8988T (cell line): Measurements from ENCODE around the gene RPUSD1.
"Not testable (repeated sequence)": the region's sequence is repeated elsewhere in the genome, so short reads cannot be mapped to it uniquely, and the experiment has no call there.

ENCODE experiments used
- DNase-seq: peaks from one replicate; pipeline ENCODE4 v3.0.0; 2011

The RPUSD1 gene

DNA sequence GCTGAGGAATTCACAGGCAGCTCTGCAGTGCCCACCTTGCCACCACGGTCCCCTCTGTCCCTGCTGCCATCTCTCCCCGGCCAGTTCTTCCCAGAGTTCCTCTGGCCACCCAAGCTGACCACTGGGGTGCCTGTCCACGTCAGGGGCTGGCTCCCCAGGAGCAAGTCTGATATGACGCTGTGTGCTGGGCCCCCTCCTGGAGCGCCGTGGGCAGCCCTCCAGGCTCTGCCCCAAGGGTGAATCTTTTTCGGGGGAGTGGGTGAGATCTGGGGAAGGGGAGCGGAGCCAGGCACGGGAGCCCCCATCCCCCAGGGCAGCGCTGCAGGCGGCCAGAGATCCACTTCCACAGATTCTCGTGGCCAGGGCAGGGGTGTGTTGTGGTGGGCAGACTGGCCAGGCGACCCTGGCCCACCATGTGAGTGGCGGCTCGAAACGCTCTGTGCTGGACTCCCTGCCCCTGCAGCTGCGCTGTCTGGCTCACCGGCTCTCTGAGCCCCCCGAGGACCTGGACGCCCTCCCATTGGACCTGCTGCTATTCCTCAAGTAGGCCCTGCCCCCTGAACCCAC is 23.9 kb downstream of the RPUSD1 start:
- no peak for DNase-seq

DNA sequence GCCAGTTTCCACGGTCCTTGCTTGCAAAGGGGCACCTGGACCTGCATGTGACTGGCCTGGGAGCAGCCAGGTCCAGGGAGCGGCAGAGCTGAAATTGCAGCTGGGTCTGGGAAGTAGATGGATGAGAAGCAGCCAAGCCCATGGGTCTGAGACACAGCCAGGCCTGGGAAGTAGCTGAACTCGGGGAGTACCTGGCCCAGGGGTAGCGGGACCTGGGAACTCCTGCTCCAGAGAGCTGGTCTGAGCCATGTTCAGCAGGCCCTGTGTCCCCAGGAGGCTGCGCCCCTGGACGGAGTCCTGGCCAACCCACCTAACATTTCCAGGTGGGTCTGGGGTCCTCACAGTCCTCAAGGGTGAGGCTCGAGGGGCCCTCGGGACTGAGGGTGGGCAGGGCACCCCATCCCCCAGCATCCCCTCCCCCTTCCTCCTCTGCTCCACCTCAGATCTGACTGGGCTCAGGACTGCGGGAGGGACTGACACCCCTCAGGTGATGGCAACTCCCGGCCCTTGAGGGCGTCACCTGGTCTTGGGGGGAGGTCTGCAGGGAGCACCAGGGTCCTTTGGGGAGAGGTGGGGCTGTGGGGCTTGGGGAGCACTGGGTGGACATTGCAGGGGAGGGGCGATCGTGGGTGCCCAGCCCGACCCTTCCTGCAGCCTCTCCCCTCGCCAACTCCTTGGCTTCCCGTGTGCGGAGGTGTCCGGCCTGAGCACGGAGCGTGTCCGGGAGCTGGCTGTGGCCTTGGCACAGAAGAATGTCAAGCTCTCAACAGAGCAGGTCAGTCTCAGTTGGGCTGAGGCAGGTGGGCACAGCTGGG is 24.6 kb downstream of the RPUSD1 start:
- no peak for DNase-seq

DNA sequence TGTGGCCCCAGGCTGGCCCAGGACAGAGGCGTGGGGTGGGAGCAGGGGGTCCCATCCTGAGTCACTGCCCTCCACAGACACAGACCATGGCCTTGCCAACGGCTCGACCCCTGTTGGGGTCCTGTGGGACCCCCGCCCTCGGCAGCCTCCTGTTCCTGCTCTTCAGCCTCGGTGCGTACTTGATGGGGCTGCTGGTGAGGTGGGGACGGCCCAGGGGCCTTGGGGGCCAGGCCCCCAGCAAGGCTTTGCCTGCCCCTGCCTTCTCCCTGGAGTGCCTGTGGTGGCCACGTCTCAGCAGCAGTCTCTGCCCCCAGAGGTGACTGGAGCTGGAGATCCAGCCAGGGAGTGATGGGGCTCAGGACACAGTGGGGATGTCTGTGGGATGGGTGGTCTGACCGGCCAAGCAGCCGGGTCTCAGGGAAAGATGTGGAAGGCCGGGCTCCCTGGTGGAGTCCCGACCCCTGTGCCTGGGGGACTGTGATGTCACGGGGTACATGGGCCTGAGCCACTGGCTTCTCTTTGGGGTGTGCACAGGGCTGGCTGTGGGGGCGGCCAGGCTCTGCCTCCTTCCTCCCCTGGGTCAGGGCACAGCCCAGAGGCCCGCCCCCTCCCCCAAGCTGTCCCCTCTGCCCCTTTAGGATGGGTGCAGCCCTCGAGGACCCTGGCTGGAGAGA is 25.4 kb downstream of the RPUSD1 start:
- no peak for DNase-seq

DNA sequence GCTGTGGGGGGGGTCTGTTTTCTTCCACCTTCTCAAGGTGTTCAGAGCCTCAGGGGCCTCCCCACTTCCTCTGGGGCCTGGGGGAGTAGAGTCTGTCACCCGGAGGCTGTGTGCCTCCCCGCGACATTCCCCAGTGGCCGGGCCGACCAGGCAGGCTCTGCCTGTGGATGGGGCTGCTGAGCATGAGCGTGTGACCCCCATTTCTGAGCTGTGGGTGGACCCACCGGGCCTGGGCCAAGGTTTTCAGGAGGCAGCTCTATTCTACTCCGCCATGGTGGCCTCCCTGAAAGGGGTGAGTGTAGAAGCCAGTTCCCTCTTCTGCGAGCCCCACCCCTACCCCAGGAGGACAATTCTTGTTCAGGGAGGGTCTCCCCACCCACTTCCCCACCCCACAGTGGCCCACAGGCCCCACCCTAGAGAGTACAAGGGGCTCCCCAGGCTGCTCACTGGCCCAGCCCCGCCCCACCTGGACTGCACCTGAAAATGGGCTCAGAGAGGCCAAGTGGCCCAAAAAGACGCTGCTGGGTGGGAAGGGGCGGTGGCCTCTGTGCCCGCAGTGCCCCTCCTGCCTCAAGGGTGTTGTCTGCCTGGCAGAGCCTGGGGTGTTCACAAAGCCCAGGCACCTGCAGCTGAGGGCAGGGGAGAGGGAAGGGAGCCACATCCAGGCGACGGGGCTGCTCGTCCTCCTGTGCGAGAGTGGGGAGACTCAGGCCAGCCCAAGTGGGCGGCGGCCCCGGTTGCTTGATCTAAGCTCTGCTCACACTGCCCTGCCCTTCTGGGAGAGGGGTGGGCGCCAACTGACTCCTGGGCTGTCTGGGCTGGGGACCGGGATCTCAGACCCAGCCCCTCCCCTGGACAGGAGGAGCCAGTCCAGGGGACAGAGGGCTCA is 26.3 kb downstream of the RPUSD1 start:
- no peak for DNase-seq

DNA sequence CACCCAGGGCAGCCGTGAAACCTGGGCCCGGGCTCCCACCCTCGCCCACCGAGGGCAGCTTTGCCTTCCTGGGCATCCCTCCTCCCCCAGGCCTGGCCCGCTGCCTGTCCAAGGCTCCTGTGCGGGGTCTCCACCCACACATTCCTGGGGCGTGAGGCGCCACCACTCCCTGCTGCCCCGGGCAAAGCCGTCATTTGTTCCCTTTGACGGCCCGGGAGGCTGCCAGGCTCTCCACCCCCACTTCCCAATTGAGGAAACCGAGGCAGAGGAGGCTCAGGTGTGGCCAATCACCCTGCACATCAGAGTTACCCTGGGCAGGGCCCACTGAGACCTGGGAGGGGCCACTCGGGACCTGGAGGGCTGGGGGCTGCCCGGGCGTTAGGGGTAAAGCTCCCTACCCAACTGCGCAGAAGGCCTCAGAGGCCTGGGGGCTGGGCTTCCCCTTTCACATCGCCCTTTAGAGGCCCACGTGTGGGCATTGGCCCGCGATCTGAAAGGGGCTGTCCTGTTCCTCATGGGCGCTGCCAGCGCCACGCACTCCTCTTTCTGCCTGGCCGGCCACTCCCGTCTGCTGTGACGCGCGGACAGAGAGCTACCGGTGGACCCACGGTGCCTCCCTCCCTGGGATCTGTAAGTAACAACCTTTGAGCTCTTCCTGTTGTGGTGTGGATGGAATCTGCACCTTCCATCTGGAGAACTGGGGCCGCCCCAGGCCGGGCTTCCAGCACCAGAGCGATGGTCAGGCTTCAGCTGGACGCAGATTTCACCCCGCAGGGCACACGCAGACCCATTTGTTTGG is 27.4 kb downstream of the RPUSD1 start, which contains the start of gene MSLN:
Gene MSLN, plus strand, starts transcription at position 190 of the 799 bp plus-strand sequence. CDS start 1,947 bp downstream, outside the sequence.
- no peak for DNase-seq

DNA sequence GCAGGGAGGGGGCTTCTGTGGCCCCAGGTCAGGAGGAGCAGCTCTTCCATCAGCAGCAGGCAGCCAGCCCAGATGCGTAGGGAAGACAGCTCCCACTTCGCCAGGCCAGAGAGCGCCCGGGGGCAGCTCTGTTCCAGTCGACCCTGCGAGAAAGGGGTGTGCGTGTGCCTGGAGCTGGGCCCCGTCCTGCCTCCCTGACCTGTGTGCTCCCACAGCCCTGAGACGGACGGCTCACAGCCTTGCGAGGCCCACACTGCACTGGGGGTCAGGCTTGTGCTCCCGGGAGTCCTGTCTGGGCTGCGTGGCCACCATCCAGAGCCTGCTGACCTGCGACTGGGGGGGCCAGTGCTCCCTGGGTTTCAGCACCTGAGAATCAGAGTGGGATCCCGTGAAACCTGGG is 28.1 kb downstream of the RPUSD1 start:
- DNase-seq, result no peak

DNA sequence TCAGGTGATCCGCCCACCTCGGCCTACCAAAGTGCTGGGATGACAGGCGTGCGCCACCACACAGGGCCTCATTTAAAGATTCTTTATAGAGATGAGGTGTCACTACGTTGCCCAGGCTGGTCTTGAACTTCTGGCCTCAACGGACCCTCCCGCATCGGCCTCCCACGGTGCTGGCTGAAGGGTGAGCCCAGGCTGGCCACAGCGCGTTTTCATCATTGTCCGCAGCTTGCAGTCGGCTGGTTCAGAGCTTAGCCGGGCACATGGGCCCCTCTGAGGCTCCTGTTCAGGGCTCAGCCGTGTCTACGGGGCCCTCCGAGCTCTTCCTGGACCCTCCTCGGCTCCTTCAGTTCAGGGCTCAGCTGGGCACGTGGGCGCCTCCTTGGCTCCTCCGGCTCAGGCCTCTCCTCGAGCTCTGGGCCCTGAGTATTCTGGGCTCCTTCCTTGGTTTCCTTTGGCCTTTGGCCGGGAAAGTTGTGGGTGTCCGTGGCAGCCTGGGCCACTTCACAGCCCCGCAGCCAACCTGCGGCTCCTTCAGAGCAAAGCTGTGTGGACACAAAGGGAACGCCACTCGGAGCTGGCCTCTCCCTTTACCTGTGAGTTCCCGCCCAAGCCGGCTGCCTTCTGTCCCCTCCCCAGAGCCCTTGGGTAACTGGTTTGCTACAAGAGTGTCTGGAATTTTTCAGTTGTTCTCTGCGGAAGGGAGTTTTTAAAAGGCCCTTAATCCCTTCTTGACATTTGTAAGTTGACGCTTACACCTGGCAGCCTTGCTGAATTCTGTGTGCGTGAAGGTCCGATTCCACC is 28.9 kb downstream of the RPUSD1 start:
- DNase-seq, result no peak

DNA sequence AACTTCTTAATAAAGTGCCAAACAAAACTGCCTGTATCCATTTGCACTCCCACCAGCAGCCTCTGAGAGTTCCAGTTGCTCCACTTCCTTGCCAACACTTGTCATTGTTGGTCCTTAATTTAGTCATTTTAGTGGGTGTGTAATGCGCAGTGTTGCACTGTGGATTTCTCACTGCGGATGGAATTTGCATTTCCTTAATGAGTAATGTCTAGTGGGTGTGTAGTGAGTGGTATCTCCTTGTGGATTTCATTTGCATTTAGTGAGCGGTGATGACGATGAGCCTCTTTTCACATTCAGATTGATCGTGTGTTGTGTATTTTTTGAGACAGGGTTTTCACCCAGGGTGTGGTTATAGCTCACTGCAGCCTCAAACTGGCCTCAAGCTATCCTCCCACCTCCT is 31.8 kb downstream of the RPUSD1 start:
- DNase-seq, result no peak

DNA sequence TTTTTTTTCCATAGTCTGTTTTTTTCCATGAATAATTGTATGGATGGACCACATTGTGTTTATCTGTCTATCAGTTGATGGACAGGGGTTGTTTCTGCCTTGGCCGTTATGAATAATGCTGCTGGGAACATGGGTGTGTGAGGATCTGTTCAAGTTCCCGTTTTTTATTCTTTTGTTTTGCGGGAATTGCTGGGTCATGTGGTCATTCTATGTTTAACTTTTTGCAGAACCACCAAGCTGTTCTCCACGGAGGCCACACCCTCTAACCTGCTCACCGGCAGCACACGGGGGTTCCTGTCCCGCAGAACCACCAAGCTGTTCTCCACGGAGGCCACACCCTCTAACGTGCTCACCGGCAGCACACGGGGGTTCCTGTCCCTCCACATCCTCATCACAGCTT is 33.5 kb downstream of the RPUSD1 start:
- no peak for DNase-seq

DNA sequence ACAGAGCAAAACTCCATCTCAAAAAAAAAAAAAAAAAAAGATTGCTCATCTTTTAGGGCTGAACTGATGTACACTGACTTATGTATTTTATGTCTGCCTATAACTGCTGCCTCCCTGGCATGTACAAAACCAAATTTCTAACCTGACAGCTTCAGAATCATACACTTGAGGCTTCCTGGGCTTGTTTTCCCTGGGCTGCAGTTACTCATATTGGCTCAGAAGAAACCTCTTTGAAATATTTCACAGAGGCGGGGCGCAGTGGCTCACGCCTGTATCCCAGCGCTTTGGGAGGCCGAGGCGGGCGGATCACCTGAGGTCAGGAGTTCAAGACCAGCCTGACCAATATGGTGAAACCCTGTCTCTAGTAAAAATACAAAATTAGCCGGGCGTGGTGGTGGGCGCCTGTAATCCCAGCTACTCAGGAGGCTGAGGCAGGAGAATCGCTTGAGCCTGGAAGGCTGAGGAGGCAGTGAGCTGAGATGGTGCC is 34.0 kb downstream of the RPUSD1 start:
- not testable (repeated sequence) for DNase-seq

DNA sequence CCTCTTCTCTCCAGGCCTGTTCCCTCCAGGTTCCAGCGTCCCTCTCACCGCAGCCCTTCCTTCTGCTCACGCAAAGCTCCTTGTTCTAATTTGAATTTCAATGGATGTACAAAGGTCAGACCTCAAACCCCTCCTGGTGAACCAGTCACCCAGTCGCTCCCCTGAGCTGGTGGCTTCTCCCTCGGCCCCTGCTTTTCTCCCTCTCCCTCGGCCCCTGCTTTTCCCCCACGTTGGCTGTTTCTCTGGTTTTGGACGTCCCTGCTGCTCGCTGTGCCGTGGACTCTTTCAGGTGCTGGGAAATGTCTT is 36.2 kb downstream of the RPUSD1 start:
- DNase-seq, result no peak

DNA sequence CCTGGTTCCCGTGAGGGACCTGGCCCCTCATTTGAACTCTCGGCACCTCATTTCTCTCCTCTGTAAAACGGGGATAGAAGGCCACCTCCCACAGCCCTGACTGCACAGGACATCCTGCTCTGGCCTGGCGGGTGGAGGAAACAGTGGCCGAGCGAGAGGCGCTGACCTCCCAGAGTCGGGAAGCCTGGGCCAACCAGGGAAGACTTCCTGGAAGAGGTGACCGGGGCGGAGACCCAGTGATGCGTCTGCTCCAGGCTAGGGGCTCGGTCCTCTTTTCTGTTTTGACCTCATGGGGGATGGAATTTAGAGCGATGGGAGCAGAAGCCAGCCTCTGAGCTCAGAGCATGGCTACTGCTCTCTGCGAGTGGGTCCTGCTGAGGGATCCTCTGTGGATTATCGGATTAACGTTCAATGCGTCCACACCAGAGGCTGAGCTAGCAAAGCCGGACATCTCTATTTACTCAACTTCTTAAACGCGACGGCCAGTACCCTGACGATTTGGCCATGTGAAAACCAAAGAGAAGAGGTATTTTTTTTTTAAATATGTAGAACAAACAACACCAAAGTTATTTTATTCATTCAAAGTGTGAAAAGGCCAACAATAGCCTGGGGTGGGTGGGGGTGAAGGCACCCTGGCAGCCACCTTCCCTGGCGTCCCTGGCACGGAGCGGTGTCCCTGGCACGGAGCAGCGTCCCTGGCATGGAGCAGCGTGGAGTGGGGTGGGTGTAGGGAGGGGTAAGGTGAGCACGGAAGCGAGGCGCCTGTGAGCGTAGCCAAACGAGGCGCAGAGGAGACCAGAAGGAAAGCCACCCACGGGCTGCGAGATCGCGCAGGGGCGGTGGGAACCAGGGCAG is 36.8 kb downstream of the RPUSD1 start:
- DNase-seq, result no peak

DNA sequence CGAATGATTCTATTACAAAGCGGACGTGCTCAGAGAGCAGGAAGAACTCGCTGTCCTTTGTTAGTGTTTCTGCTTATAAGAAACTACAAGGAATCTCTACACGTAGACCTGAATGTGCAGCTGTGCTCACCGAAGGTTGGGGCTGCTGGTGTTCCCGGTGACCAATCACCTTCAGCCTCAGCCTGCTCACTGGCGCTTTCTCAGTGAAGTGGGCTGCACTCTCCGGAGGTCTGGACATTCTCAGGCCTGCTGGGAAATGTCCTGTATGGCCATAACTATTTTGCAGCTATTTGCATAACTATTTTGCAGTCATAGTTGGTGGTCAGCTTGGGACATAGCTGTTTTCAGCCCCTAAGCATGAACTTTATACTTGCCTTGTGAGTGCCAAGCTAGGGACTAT is 37.7 kb downstream of the RPUSD1 start:
- DNase-seq, result no peak

DNA sequence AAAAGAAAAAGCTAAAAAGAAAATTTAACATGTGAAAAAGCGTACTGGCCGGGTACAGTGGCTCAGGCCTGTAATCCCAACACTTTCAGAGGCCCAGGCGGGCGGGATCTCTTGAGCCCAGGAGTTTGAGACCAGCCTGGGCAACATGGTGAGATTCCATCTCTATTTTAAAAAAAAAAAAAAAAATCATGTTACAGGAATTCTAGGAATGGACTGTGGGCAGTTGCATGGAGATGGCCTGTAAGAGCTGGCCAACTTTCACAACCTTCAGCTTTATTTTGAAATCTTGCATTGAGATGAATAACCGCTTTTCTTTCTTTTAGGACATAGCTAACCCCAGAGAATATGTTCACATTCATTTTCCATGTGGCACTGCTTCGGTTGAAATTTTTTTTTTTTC is 39.2 kb downstream of the RPUSD1 start:
- no peak for DNase-seq

DNA sequence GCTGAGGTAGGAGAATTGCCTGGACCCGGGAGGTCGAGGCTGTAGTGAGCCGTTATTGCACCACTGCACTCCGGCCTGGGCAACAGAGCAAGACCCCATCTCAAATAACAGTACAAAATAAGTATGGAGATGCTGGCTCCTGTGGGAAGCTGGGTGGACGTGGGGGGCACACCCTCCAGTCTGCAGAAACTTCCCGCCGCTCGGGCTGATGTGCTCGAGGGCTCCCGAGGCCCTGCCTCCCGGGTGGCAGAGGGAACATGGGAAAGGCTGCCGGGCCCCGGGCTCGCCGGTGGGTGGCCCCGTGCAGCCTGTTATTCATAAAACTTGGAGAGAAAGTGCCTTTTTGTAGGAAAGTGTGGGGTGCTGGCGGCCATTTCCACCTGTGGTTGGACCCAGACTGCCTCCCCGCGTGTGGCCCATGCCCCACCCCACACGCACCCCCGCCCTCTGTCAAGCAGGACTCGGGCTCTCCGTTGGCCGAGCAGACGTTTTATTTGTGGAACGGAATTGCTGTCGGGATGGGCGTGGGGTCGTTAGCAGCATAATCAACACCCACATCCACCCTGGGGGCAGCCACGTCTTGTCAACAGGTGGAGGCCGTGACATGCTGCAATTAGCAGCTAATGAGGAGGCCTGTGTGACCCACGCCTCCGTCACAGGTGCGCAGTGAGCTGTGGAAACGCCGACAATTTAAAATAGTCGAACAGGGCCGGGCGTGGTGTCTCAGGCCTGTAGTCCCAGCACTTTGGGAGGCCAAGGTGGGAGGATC is 40.0 kb downstream of the RPUSD1 start:
- DNase-seq, result no peak

DNA sequence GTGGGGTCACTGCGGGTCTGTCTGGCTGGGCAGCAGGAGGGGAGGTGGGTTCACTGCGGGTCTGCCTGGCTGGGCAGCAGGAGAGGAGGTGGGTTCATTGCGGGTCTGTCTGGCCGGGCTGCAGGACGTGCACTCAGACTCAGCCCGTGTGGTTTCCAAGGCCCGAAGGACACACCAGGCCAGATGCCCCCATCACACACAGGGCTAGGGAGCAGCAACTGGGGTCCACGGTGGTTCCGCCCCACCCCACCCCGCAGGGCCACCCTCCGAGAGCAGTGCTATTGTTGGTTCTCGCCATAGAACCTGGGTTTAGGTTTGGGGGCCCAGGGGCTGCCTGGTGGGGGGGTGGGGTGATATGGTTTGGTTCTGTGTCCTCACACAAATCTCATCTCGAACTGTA is 41.5 kb downstream of the RPUSD1 start:
- no peak for DNase-seq

DNA sequence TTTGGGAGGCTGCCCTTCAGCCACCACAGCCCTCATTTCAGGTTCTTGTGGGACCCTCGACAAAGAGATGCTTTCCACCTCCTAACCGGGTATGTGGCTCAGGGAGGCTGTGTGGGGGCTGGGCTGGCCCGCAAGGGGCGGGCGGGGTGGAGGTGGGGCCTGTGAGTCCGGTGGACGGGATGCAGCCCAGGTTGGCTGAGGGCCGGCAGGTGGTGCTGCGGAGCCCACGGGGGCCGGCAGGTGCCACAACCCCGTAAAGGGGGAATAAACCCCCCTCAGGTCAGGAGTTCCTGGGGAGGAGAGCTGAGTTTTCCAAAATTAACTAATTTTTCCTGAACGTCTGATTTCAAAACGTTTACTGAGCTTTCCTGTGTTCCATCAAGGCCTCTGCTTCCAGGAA is 42.4 kb downstream of the RPUSD1 start:
- DNase-seq, result no peak

DNA sequence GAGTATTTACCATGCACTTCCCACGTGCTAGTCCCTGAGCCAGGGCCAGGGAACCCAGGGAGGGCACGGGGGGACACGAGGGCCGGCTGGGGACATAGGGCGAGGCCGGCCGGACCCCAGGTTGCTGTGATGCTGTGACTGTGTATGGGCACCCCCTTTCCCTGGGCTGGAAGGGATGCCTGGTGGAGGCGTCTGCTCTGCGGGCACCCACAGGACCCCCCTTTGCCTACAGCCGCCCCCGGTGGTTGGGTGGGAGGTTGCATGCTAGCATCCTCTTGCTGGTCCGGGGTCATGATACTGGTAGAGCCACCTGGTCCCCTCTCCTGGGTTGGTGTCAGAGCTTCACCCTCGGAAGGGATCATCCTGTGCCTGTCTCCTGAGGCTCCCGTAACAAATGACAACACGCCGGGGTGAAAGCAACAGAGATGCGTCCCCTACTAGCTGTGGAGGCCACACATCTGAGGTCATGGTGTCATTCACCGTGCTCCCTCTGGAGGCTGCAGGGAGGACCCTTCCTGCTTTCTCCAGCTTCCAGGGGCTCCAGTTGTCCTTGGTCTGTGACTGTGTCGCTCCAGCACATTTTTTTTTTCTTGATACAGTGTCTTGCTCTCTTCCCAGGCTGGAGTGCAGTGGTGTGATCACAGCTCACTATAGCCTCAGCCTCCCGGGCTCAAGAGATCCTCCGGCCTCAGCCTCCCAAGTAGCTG is 44.2 kb downstream of the RPUSD1 start:
- DNase-seq, result no peak

DNA sequence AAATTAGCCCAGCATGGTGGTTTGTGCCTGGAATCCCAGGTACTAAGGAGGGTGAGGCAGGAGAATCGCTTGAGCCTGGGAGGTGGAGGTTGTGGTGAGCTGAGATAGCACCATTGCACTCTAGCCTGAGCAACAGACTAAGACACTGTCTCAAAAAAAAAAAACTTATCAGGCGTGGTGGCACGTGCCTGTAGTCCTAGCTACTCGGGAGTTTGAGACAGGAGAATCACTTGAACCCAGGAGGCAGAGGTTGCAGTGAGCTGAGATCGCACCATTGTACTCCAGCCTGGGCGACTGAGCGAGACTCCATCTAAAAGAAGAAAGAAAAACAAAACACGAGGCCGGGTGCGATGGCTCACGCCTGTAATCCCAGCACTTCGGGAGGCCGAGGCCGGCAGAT is 45.3 kb downstream of the RPUSD1 start:
- DNase-seq, result not testable (repeated sequence)
